Liver (tissue), 9 donors: ENCODE data around the gene TFF1. TPM values are rescaled to one million over a fixed set of nuclear protein-coding genes. Genes with fewer than 3 reads are reported as not detected.

Experiments
- DNase-seq: peaks from one replicate; pipeline ENCODE4 v3.0.0-alpha.2; 2017; ENCODE audit warnings: low spot score
- H3K27ac ChIP-seq, 2 donors: one replicate each; pipeline ENCODE4 v1.7.0; 2013; ENCODE audit warnings: inconsistent platforms in 2 of 2, low read length in 2 of 2, control low read depth in 1 of 2, low read depth in 1 of 2, mild to moderate bottlenecking in 1 of 2
- H3K27me3 ChIP-seq, 4 donors: one replicate each; pipeline versions ENCODE4 v1.6.1 to v1.7.0; 2013; ENCODE audit warnings: low read length in 3 of 4, inconsistent platforms in 1 of 4, mild to moderate bottlenecking in 1 of 4, moderate library complexity in 1 of 4; ENCODE audit not compliant: control insufficient read depth in 4 of 4, insufficient read depth in 4 of 4
- H3K36me3 ChIP-seq, 4 donors: one replicate each; pipeline versions ENCODE4 v1.6.1 to v1.7.0; 2013; ENCODE audit warnings: low read length in 3 of 4, mild to moderate bottlenecking in 3 of 4, low read depth in 1 of 4, moderate library complexity in 1 of 4; ENCODE audit not compliant: control insufficient read depth in 4 of 4, insufficient read depth in 3 of 4
- H3K4me1 ChIP-seq, 4 donors: one replicate each; pipeline versions ENCODE4 v1.6.1 to v1.7.0; 2013; ENCODE audit warnings: low read length in 3 of 4, mild to moderate bottlenecking in 3 of 4, moderate library complexity in 1 of 4; ENCODE audit not compliant: control insufficient read depth in 4 of 4, insufficient read depth in 4 of 4
- H3K4me3 ChIP-seq, 3 donors: one replicate each; pipeline versions ENCODE4 v1.6.1 to v1.7.0; 2013; ENCODE audit warnings: low read length in 3 of 3, control low read depth in 1 of 3, low read depth in 1 of 3, mild to moderate bottlenecking in 1 of 3
- H3K9ac ChIP-seq, 2 donors: one replicate each; pipeline ENCODE4 v1.7.0; 2013; ENCODE audit warnings: low read length in 2 of 2, mild to moderate bottlenecking in 2 of 2, moderate library complexity in 2 of 2, control low read depth in 1 of 2, low read depth in 1 of 2
- H3K9me3 ChIP-seq, 4 donors: one replicate each; pipeline versions ENCODE4 v1.6.1 to v1.7.0; 2013; ENCODE audit warnings: low read length in 3 of 4; ENCODE audit not compliant: control insufficient read depth in 4 of 4
- ATF3 ChIP-seq: IDR thresholded peaks from 2 replicates; pipeline ENCODE4 v1.6.1; 2016; ENCODE audit warnings: antibody characterized with exemption
- CTCF ChIP-seq: fragments of 150-350 bp; IDR thresholded peaks from 2 replicates; pipeline ENCODE4 v1.5.1; 2017; ENCODE audit warnings: improper control_type of control experiment, low read depth, low read length; ENCODE audit not compliant: missing input control
- EGR1 ChIP-seq, 2 donors: IDR thresholded peaks; 2 replicates each; pipeline ENCODE4 v1.6.1; 2016 to 2018; ENCODE audit warnings: antibody characterized with exemption in 2 of 2, low read depth in 2 of 2
- FOXA1 ChIP-seq: IDR thresholded peaks from 2 replicates; pipeline ENCODE4 v1.6.1; 2016; ENCODE audit warnings: antibody characterized with exemption
- FOXA2 ChIP-seq: IDR thresholded peaks from 2 replicates; pipeline ENCODE4 v1.6.1; 2016; ENCODE audit warnings: antibody characterized with exemption
- GABPA ChIP-seq, 2 donors: IDR thresholded peaks in 1 of 2; conservative IDR thresholded peaks in 1 of 2; 2 replicates each; pipeline ENCODE4 v1.6.1; 2016; ENCODE audit warnings: antibody characterized with exemption in 2 of 2, mild to moderate bottlenecking in 1 of 2, moderate library complexity in 1 of 2
- HNF4A ChIP-seq, 2 donors: conservative IDR thresholded peaks; 2 replicates each; pipeline ENCODE4 v1.6.1; 2016; ENCODE audit warnings: antibody characterized with exemption in 2 of 2, mild to moderate bottlenecking in 2 of 2
- HNF4G ChIP-seq: IDR thresholded peaks from 2 replicates; pipeline ENCODE4 v1.6.1; 2016; ENCODE audit warnings: antibody characterized with exemption
- JUND ChIP-seq, 2 donors: IDR thresholded peaks; 2 replicates each; pipeline ENCODE4 v1.6.1; 2016; ENCODE audit warnings: antibody characterized with exemption in 2 of 2
- MAX ChIP-seq: IDR thresholded peaks from 2 replicates; pipeline ENCODE4 v1.6.1; 2016; ENCODE audit warnings: antibody characterized with exemption
- NR2F2 ChIP-seq: IDR thresholded peaks from 2 replicates; pipeline ENCODE4 v1.6.1; 2016; ENCODE audit warnings: antibody characterized with exemption
- RAD21 ChIP-seq, 2 donors: IDR thresholded peaks; 2 replicates each; pipeline ENCODE4 v1.6.1; 2016; ENCODE audit warnings: antibody characterized with exemption in 2 of 2, mild to moderate bottlenecking in 2 of 2
- REST ChIP-seq: IDR thresholded peaks from 2 replicates; pipeline ENCODE4 v1.6.1; 2016; ENCODE audit warnings: antibody characterized with exemption, mild to moderate bottlenecking
- RXRA ChIP-seq, 2 donors: IDR thresholded peaks; 2 replicates each; pipeline ENCODE4 v1.6.1; 2017 to 2018; ENCODE audit warnings: antibody characterized with exemption in 2 of 2, mild to moderate bottlenecking in 1 of 2
- TAF1 ChIP-seq: conservative IDR thresholded peaks from 2 replicates; pipeline ENCODE4 v1.6.1; 2016; ENCODE audit warnings: antibody characterized with exemption, mild to moderate bottlenecking
- YY1 ChIP-seq: IDR thresholded peaks from 2 replicates; pipeline ENCODE4 v1.6.1; 2016; ENCODE audit warnings: antibody characterized with exemption, mild to moderate bottlenecking
- ZBTB33 ChIP-seq: IDR thresholded peaks from 2 replicates; pipeline ENCODE4 v1.6.1; 2016; ENCODE audit warnings: antibody characterized with exemption
- WGBS: extraction: QIAGEN DNeasy Blood & Tissue Kit; methylation state at CpG from one replicate; pipeline ENCODE4 v1.1.7; 2013; 5-methylcytosine and 5-hydroxymethylcytosine counted together
- polyA plus RNA-seq, 2 donors: library from polyadenylated mRNA; stranded (reverse) in 1 of 2; unstranded in 1 of 2; fragments of 200-250 nt in 1 of 2; fragments of >200 nt in 1 of 2; fragmentation: Nextera tagmentation in 1 of 2; extraction: Ambion mirVana in 1 of 2; gene quantifications; one replicate each; pipeline versions ENCODE4 v1.2.1 to v1.2.3, GENCODE V29; 2013 to 2015
- total RNA-seq, 2 donors: library from RNA; depleted of rRNA; stranded (reverse); fragments of >200 nt; gene quantifications; one replicate each; pipeline ENCODE4 v1.2.3, GENCODE V29; 2014
- donor health status: healthy.
- donor health status: healthy.
- donor health status: healthy.
- donor health status: healthy.
- donor health status: healthy.

TFF1 gene
- total and polyA plus RNA-seq, 4 donors = not detected

- no peak overlapping the region for H3K9ac ChIP-seq
- no peak overlapping the region for H3K4me3 ChIP-seq
- no peaks in the 10 kb centered on the region for H3K36me3 ChIP-seq
- no peaks in the 10 kb centered on the region for H3K9me3 ChIP-seq
- TF ChIP-seq NR2F2 = no peak
- TF ChIP-seq ZBTB33 = no peak
- no peak for TF ChIP-seq REST
- TF ChIP-seq GABPA (IDR thresholded peaks at IDR 0.05 in 1 of 2, conservative IDR thresholded peaks at IDR 0.05 in 1 of 2) = no peak
- no peak for TF ChIP-seq EGR1 (IDR thresholded peaks at IDR 0.05; ENCODE audit: low read depth in 2 of 2)
- TF ChIP-seq HNF4G = no peak
- no peak for TF ChIP-seq YY1
- no peak for TF ChIP-seq RXRA (IDR thresholded peaks at IDR 0.05)
- no peak for TF ChIP-seq RAD21 (IDR thresholded peaks at IDR 0.05)
- TF ChIP-seq ATF3 = no peak
- TF ChIP-seq TAF1 = no peak
- TF ChIP-seq MAX = no peak
- no peak for TF ChIP-seq CTCF
- no peak for TF ChIP-seq FOXA2
- 86% methylated on average over 4 of the region's 4 CpGs for WGBS
- H3K4me1 ChIP-seq = peaks cover 0 to 5% (median 0%) of the 10 kb centered on the region in 4 donors
- no peaks in the 10 kb centered on the region for H3K27me3 ChIP-seq
- H3K27ac ChIP-seq = no peak overlapping the region
- no peak for DNase-seq
These were observed 29.1 kb downstream of the TFF1 start for GRCh38 chr21:42337276-42337675.

- DNase-seq = peak; percentile 3
- Histone ChIP-seq H3K27me3 (no peaks in the 10 kb centered on the region), H3K36me3 (no peaks in the 10 kb centered on the region), H3K4me3 (no peak overlapping the region), H3K27ac (no peak overlapping the region), H3K9ac (no peak overlapping the region), H3K9me3 (no peaks in the 10 kb centered on the region), H3K4me1 (peaks cover 0 to 5% (median 0%) of the 10 kb centered on the region in 4 donors)
- 35% methylated on average over 10 of the region's 10 CpGs for WGBS
- TF ChIP-seq YY1 (no peak), MAX (no peak), ATF3 (no peak), RXRA (IDR thresholded peaks at IDR 0.05) (no peak), REST (no peak), CTCF (no peak), FOXA2 (no peak), HNF4A (conservative IDR thresholded peaks at IDR 0.05) (no peak), RAD21 (IDR thresholded peaks at IDR 0.05) (no peak), GABPA (IDR thresholded peaks at IDR 0.05 in 1 of 2, conservative IDR thresholded peaks at IDR 0.05 in 1 of 2) (no peak), FOXA1 (no peak), JUND (IDR thresholded peaks at IDR 0.05) (no peak), NR2F2 (no peak)
These were observed 30.3 kb downstream of the TFF1 start for GRCh38 chr21:42336054-42336453.
